Loucy (cell line): Measurements from ENCODE around the gene SPRR4.

Experiments used
- EZH2phosphoT487 ChIP-seq: fragments of 200-600 bp; IDR thresholded peaks from 2 replicates; pipeline ENCODE4 v1.6.1; 2018; ENCODE audit warnings: antibody characterized with exemption, mild to moderate bottlenecking, moderate library complexity, borderline replicate concordance
- TF ChIP-seq, protein P1 (sequence below): fragments of 200-600 bp; sonication (generic); conservative IDR thresholded peaks from 2 replicates; pipeline ENCODE4 v1.5.1; 2014; ENCODE audit warnings: mild to moderate bottlenecking, antibody characterized with exemption, low read length

GRCh38 chr1:152928671-152929070, 41.8 kb upstream of the SPRR4 start:
- TF ChIP-seq, protein P1, sequence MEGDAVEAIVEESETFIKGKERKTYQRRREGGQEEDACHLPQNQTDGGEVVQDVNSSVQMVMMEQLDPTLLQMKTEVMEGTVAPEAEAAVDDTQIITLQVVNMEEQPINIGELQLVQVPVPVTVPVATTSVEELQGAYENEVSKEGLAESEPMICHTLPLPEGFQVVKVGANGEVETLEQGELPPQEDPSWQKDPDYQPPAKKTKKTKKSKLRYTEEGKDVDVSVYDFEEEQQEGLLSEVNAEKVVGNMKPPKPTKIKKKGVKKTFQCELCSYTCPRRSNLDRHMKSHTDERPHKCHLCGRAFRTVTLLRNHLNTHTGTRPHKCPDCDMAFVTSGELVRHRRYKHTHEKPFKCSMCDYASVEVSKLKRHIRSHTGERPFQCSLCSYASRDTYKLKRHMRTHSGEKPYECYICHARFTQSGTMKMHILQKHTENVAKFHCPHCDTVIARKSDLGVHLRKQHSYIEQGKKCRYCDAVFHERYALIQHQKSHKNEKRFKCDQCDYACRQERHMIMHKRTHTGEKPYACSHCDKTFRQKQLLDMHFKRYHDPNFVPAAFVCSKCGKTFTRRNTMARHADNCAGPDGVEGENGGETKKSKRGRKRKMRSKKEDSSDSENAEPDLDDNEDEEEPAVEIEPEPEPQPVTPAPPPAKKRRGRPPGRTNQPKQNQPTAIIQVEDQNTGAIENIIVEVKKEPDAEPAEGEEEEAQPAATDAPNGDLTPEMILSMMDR, result no peak
- TF ChIP-seq EZH2phosphoT487, result no peak
